ENCODE results near the gene ZNF234.
"Not testable (repeated sequence)": the region's sequence is repeated elsewhere in the genome, so short reads cannot be mapped to it uniquely, and the experiment has no call there.

Gene ZNF234

DNA sequence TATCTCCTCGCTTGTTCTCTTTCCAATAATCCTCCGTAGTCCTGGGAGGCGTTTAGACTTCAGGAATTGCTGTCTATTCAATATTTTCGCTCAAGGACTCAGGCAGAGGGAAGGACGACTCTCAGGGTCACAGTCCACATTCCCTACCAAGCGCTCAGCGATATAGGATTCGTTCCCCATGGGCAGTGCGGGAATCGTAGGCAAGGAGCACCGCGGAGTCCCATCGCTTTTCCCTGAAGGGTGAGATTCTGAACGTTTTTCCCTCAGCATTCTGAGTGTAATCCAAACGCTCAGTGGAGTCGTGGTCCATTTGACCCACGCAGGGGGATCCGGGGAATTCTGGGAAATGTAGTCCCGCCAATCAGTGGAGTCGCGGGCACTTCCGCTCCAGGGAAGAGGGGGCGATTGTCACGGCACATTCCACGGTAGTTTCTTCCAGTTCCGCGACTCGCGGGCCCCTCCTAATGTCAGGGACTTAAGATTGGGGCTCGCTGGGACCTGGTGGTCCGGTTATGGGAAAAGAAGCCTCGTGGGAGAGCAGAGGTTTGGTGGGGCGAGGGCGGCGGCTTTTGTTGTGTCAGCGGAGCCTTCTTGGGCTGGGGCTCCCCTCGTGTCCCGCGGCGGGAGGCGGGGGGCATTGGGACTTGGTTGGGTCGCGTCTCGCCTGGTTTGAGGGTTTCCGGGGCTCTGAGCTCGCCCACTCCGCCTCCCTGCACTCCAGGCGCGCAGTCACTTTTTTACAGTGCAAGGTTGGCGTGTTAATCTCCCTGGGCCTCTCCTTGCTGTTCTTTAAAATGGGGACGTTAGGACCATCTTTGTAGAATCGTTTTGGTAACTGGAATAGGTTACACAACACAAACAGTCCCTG, at the start of gene ZNF234:
TSS of gene ZNF234 (plus strand) at position 364 of the 868 bp plus-strand sequence. CDS start 3,079 bp downstream, outside the sequence.
- peak; percentile 77 for DNase-seq

DNA sequence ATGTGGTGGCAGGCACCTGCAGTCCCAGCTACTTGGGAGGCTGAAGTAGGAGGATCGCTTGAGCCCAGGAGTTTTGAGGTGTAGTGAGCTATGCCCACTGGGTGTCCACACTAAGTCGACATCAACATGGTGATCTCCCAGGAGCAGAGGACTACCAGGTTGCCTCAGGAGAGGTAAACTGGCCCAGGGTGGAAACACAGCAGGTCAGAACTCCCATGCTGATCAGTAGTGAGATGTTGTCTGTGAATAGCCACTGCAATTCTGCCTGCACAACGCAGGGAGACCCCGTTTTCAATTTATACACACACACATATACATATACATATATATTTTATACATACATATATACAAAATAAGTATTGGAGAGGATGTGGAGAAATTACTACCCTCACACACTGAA, 49.2 kb upstream of the ZNF234 start:
- DNase-seq, result no peak

DNA sequence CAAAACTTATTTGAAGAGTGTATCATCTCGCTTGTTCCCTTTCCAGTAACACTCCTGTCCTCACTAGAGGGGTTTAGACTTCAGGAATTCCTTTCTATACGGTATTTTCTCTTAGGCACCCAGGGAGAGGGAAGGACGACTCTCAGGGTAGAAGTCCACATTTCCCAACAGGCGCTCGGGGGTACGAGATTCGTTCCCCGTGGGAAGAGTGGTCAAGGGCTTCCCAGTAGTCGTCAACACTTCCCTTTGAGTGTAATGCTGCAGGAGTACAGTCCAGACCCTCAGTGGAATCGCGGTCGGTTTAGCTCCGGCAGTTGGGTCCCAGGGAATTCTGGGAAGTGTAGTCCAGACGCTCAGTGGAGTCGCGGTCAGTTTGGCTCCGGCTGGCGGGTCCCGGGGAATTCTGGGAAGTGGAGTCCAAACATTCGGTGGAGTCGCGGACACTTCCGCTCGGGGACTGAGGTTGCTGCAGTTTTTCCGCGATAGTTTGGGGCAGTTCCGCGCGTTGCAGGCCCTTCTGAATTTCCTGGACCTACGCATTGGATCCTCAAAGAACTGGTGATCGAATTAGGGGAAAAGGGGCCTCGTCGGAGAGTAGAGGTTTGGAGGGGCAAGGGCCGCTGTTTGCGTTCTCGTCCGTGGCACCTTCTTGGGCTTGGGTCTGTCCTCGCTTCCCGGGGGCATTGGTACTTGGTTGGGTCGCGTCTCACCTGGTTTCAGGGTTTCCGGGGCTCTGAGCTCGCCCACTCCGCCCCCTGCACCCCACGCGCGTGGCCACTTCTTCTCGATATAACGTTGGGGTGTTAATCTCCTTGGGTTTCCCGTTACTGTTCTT, 47.2 kb upstream of the ZNF234 start, which contains the start of gene ZNF224:
TSS of gene ZNF224 (plus strand) at position 431 of the 835 bp plus-strand sequence. CDS start 3,513 bp downstream, outside the sequence.
- DNase-seq, result peak; percentile 87

- DNase-seq, result no peak
Measured at GRCh38 chr19:44107751-44108150, 33.6 kb upstream of the ZNF234 start.

GRCh38 chr19:44109458-44109857, 31.9 kb upstream of the ZNF234 start:
- DNase-seq, result no peak

DNA sequence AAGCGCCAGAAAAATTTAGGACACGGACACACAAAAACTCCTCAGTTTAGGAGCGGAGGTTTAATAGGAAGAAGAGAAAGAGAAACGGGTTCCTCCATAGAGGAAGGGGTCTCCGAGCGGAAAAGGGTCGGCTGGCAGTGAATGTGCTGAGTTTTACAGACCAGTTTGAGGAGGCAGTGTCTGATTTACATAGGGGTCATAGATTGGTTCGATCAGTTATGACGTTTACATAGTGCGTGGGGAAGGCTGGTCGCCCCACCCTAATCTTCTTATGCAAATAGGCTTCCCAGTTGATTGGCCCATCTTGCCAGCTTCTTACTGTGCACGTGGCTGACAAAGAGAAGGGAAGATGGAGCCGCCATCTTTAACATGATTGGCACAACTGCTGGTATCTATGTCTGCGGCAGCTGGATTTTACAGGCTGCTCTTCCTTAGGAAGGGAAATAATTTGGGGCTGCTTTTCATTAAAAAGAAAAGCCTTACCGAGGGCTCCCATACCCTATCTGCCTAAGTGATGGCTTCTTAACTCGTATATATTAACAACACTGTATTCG, 29.4 kb upstream of the ZNF234 start:
- DNase-seq, result peak; percentile 4

- no peak for DNase-seq
Measured at GRCh38 chr19:44112802-44113137, 28.6 kb upstream of the ZNF234 start.

DNA sequence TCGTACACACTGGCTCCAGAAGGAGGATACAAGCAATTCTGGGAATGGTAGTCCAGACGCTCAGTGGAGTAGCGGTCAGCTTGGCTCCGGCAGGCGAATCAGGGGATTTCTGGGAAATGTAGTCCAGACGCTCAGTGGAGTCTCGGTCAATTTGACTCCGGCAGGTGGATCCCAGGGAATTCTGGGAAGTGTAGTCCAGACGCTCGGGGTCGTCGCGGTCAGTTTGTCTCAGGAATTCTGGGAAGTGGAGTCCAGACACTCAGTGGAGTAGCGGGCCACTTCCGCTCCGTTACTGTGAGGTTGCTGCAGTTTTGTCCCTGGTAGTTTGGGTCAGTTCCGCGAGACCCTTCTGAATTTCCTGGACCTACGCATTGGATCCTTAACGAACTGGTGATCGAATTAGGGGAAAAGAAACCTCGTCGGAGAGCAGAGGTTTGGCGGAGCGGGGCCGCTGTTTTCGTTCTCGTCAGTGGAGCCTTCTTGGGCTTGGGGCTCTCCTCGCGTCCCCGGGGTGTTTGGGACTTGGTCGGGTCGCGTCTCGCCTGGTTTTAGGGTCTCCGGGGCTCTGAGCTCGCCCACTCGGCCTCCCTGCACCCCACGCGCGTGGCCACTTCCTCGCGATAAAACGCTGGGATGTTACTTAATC, 28.1 kb upstream of the ZNF234 start, which contains the start of gene ZNF225:
TSS of gene ZNF225 (plus strand) at position 262 of the 646 bp plus-strand sequence. CDS start 2,429 bp downstream, outside the sequence.
- peak; percentile 90 for DNase-seq

DNA sequence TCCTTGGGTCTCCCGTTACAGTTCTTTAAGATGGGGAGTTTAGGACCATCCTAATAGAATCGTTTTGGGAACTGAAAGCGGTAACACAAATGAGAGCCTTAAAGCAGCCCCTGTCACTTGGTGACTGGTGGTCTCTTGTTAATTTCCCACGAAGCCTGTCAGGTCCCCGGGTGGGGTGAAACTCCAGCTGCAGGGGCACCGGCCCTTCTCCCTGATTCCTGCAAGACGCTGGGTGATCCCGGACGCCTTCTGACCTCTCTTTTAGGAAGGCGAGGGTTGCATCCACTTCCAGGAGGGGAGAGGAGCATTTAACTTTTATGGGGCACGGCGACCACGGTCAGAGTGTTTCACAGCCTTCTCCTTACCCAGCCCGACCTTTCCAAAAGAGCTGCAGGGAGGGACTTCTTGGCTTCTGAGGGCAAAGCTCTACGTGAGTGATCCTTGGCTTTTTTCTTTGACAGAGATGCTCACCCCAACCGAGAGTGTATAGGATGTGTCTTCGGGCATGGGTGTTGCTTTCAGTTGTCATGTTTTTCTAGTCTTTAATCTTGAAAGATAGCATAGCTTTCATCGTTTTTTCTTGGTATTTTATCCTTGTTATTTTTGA, 27.5 kb upstream of the ZNF234 start:
- DNase-seq, result no peak

DNA sequence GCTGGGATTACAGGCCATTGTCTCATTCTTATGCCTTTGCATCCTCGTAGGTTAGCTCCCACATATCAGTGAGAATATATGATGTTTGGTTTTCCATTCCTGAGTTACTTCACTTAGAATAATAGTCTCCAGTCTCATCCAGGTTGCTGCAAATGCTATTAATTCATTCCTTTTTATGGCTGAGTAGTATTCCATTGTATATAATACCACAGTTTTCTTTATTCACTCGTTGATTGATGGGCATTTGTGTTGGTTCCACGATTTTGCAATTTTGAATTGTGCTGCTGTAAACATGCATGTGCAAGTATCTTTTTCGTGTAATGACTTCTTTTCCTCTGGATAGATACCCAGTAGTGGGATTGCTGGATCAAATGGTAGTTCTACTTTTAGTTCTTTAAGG, 20.2 kb upstream of the ZNF234 start:
- not testable (repeated sequence) for DNase-seq

GRCh38 chr19:44131955-44132354, 9.4 kb upstream of the ZNF234 start:
- no peak for DNase-seq

GRCh38 chr19:44142059-44142433, 692 bp downstream of the ZNF234 start:
- DNase-seq, result no peak

GRCh38 chr19:44149776-44150175, 8.4 kb downstream of the ZNF234 start:
- no peak for DNase-seq

GRCh38 chr19:44151491-44151890, 10.1 kb downstream of the ZNF234 start:
- DNase-seq, result no peak

GRCh38 chr19:44156475-44156874, 15.1 kb downstream of the ZNF234 start:
- DNase-seq, result no peak

DNA sequence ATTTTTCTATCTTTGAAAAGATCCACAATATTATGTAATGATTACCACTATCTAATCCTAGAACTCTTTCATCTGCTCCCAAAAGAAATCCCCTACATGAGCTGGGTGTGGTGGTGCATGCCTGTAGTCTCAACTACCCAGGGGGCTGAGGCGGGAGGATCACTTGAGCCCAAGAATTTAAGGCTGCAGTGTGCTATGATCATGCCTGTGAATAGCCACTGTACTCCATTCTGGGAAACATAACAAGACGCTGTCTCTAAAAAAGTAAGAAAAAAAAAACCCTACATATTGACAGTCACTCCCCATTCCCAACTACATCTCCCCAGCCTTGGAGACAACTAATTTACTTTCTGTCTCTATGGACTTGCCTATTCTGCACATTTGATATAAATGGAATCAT, 22.4 kb downstream of the ZNF234 start:
- no peak for DNase-seq

- no peak for DNase-seq
Measured at GRCh38 chr19:44164327-44164672, 22.9 kb downstream of the ZNF234 start.

DNA sequence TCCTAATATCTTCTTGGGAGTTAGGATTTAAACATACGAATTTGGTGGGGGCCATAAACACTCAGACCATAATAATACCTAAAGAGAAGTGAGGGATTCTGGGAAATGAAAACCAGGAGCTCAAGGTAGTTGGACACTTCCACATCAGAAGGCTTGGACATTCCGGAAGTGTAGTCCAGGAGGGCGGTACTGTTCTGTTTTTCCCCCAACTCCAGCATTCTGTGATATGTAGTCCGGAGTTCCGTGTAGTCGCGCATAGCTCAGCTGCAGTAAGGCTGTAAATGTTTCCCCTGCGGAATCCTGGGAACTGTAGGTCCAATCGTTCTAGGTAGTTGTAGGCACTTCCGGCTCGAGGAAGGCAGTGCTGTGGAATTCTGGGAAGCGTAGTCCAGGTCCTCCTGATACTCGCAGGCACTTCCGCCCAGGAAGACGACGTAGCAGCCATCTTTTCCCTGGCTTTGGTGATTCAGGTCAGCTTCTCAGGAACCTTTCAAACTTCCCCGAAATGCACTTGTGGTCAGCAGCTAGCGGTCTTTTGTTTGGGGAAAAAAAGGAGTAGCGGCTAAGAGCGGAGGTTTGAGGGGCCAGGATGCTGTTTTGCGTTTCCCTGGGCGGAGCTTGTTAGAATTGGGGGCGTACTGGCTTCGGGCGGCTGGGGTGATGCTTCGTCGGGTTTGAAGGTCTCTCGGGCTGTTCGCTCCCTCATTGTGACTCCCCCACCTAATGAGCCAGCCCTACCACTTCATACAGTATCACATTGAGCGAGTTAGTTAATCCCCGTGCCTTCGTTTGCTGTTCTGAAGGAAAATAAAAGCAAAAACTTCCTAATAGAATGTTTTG, 23.5 kb downstream of the ZNF234 start, which contains the start of gene ZNF226:
TSS of gene ZNF226 (plus strand) at position 428 of the 840 bp plus-strand sequence. CDS start 4,981 bp downstream, outside the sequence.
- DNase-seq, result peak; percentile 87

GRCh38 chr19:44170660-44171059, 29.3 kb downstream of the ZNF234 start:
- DNase-seq, result not testable (repeated sequence)

DNA sequence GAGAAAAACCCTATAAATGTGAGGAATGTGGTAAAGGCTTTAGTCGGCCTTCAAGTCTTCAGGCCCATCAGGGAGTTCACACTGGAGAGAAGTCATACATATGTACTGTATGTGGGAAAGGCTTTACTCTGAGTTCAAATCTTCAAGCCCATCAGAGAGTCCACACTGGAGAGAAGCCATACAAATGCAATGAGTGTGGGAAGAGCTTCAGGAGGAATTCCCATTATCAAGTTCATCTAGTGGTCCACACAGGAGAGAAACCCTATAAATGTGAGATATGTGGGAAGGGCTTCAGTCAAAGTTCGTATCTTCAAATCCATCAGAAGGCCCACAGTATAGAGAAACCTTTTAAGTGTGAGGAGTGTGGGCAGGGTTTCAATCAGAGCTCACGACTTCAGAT, 35.2 kb downstream of the ZNF234 start:
- DNase-seq, result no peak

- DNase-seq, result no peak
Measured at GRCh38 chr19:44180968-44181367, 39.6 kb downstream of the ZNF234 start.

All from stimulated activated CD4-positive, alpha-beta T cell treated with anti-CD3 and anti-CD28 coated beads, Interleukin-4, amount 100 ng/mL, for 24 hours (primary cell).